ENCODE data around the gene CENPF. TPM values are rescaled to one million over a fixed set of nuclear protein-coding genes. Genes with fewer than 3 reads are reported as not detected.

CENPF gene
- total RNA-seq, 1 experiment from 2014 or later: 65.5 TPM

GRCh38 chr1:214712737-214713136, 109.7 kb downstream of the CENPF start:
- no peak for DNase-seq (ENCODE audit: low spot score)

Other genes starting within 250 kb of the CENPF start
- gene PTPN14, start 51.6 kb upstream of the CENPF start, total RNA-seq (2014; rRNA removed; shearing (Covaris generic)): 6.2 and 7.5 TPM in 2 replicates

Measured in H4 (cell line).